AG09319 (cell line): ENCODE results near the gene ACOXL.

Source experiments
- DNase-seq: peaks from one replicate; pipeline ENCODE4 v3.0.0-alpha.2; 2010; ENCODE audit warnings: low read depth; ENCODE audit errors: extremely low read depth
- CTCF ChIP-seq: IDR thresholded peaks from 2 replicates; pipeline ENCODE4 v1.5.1; 2011; ENCODE audit warnings: low read depth, mild to moderate bottlenecking, inconsistent platforms, low read length, moderate library complexity

The ACOXL gene

DNA sequence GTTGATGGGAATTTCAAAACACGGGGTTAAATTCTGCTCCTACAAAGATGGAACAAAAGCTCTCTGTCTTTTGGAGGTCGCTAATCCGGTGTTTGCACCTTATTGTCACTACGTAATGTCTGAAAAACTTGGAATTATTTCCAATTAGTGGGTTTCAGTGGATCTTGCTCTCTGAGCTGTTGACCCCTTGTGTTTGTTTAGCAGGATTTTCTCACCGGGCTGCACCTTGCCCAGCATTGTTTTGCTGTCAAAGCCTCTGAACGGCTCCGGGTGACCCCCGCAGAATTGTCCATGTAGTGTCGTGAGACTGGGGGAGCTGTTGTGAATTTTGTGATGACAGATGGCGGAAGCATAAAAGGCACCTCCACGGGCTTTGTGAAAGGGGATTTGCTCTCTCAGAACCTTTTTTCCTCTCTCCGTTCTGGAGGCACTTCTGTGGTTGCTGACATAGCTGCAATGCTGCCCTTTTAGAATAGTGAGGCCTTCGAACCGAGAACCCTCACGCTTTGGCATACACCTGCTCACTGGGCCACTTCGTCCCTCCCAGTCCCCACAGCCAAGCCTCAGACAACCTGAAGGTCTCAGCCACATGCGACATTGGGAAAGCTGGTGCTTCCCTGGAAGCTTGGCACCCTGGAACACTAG, 129.4 kb downstream of the ACOXL start:
- no peak for TF ChIP-seq CTCF
- DNase-seq, result no peak

- DNase-seq, result no peak
- no peak for TF ChIP-seq CTCF
Observed at GRCh38 chr2:110863726-110864125, 131.4 kb downstream of the ACOXL start.

GRCh38 chr2:110864176-110864575, 131.8 kb downstream of the ACOXL start:
- TF ChIP-seq CTCF, result no peak
- DNase-seq, result no peak

DNA sequence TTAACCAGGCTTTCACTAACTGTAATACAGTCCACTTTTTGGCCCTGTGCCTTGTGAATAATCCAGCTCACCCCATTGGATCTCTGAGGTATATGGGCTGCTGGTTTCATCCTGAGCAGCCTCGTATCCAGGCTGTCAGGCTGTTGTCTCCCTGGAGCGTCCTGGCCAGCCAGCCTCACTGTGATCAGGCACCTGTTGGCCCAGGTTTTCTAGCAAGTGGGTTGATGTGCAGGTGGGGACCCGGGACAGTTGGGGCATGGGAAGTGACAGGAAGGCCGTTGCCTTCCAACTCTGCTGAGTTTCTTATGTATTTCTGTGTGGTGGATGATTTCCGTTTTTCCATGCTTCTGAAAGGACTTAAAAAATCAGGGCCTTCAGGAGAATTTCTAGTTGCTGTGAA, 132.4 kb downstream of the ACOXL start:
- no peak for DNase-seq
- no peak for TF ChIP-seq CTCF

DNA sequence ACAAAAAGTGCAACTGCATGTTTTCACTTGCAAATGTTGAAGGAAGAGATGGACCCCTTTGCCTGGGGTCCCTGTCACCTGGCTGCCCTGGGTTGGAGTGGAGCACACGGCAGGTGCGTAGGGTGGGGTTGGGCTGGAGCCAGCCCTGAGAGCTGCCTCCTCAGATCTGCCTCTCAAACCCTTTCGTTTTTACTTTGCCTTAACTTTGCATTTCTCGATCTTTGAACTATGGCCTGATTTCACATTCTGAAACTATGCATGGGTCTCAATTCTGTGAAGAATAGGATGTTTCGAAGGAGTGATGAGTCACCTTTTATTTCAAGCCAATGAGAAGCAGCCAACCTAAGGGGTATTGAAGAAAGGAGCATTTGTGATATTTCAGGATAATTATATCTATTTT, 132.8 kb downstream of the ACOXL start:
- no peak for DNase-seq
- no peak for TF ChIP-seq CTCF

GRCh38 chr2:110866045-110866444, 133.7 kb downstream of the ACOXL start:
- no peak for DNase-seq
- no peak for TF ChIP-seq CTCF

DNA sequence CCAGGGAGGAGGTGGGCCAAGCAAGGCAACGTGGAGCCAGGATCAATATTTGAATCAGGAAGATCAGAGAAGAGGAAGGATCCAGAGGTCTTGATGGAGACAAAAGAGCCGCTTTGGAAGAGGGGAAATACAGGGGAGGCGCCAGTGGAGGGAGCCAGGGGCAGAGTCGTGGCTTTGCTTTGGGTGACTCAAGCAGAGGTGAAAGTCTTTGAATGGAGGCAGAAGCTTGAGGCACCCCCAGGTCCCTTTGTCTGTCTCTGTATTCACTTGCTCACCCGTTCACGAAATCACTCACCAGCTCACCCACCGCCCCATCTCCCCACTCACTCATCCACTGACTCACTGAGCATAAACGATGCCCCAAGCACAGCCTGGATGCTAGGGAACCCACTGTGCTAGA, 134.1 kb downstream of the ACOXL start:
- no peak for DNase-seq
- TF ChIP-seq CTCF, result no peak
